Measurements from ENCODE around the gene SZRD1. TPM values are rescaled to one million over a fixed set of nuclear protein-coding genes. Genes with fewer than 3 reads are reported as not detected.

Gene SZRD1, protein sequence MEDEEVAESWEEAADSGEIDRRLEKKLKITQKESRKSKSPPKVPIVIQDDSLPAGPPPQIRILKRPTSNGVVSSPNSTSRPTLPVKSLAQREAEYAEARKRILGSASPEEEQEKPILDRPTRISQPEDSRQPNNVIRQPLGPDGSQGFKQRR
- 100 to 1,000 TPM; 119 to 140 TPM for total RNA-seq

DNA sequence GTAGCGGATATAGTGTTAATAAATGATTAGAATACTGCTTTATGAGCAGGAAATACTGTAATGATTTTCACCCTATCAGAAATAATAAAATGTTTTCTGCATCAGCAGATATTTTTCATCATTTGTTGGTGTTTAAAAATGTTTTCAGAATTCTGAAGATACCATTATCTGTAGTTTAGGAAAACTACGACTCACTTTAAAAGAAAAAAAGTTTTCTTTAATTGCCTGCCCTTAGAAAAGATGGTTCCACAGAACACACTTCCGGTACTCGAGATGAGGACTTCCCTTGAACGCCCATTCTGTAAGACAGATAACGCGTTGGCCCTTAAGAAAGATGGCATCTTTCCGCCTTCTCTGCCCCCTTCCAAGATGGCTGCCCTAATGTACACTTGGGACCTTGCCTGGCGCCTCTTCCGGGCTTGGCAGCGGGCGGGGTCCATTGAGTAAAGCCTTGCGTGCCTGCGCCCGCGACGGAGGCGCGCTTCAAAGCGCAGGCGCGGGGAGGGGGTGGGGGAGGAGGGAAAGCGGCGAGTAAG, at the start of gene SZRD1:
SZRD1 (plus strand) TSS at position 521 of the 536 bp plus-strand sequence. CDS start 16 bp downstream, outside the sequence.
- peak; percentile 98 for DNase-seq
- no peaks in the 10 kb centered on the region for H3K27me3 ChIP-seq
- no peaks in the 10 kb centered on the region for H3K9me3 ChIP-seq
- intact Hi-C loops (cut with DNase I): loop anchor here (10.0 kb wide), 1 partner anchor 162 kb away; no protein-coding TSS in a partner anchor
- peak within 1 kb of the TSS; percentile 91 for H3K27ac ChIP-seq
- peaks cover 8% of the 10 kb centered on the region for H3K4me1 ChIP-seq
- H3K4me3 ChIP-seq: peak within 1 kb of the TSS; percentile 70
- H3K9ac ChIP-seq (ENCODE audit: low read depth in 2 of 2, low read length in 2 of 2): peak within 1 kb of the TSS; percentile 93
- TF ChIP-seq, protein P1, sequence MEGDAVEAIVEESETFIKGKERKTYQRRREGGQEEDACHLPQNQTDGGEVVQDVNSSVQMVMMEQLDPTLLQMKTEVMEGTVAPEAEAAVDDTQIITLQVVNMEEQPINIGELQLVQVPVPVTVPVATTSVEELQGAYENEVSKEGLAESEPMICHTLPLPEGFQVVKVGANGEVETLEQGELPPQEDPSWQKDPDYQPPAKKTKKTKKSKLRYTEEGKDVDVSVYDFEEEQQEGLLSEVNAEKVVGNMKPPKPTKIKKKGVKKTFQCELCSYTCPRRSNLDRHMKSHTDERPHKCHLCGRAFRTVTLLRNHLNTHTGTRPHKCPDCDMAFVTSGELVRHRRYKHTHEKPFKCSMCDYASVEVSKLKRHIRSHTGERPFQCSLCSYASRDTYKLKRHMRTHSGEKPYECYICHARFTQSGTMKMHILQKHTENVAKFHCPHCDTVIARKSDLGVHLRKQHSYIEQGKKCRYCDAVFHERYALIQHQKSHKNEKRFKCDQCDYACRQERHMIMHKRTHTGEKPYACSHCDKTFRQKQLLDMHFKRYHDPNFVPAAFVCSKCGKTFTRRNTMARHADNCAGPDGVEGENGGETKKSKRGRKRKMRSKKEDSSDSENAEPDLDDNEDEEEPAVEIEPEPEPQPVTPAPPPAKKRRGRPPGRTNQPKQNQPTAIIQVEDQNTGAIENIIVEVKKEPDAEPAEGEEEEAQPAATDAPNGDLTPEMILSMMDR (IDR thresholded peaks at IDR 0.05): no peak
- no peaks in the 10 kb centered on the region for H3K36me3 ChIP-seq

DNA sequence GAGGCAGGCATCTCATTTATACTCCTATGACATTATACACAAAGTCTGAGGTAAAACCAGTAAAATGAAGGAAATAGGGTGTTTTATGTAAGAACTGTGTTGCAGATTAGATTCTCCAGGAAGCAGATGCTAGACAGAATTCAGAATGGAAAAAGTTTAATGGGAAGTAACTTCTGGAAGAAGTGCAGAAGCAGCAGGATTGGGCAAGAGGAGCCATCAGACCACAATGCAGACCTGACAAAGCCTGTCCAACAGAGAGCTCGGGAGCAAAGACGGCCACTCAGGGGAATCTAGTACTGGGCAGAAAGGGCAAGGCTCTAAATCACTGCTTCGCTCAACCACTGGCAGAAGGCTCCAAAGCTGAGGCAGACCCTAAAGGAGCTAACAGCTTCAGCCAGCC, 48.5 kb upstream of the SZRD1 start:
- Histone ChIP-seq H3K4me3 (no peak overlapping the region), H3K9me3 (no peaks in the 10 kb centered on the region), H3K9ac (ENCODE audit: low read depth in 2 of 2, low read length in 2 of 2) (no peak overlapping the region), H3K27me3 (no peaks in the 10 kb centered on the region), H3K36me3 (no peaks in the 10 kb centered on the region), H3K27ac (no peak overlapping the region), H3K4me1 (no peaks in the 10 kb centered on the region)
- DNase-seq: no peak
- TF ChIP-seq, protein P1 (IDR thresholded peaks at IDR 0.05): no peak
- intact Hi-C loops (cut with DNase I): no loop called here

DNA sequence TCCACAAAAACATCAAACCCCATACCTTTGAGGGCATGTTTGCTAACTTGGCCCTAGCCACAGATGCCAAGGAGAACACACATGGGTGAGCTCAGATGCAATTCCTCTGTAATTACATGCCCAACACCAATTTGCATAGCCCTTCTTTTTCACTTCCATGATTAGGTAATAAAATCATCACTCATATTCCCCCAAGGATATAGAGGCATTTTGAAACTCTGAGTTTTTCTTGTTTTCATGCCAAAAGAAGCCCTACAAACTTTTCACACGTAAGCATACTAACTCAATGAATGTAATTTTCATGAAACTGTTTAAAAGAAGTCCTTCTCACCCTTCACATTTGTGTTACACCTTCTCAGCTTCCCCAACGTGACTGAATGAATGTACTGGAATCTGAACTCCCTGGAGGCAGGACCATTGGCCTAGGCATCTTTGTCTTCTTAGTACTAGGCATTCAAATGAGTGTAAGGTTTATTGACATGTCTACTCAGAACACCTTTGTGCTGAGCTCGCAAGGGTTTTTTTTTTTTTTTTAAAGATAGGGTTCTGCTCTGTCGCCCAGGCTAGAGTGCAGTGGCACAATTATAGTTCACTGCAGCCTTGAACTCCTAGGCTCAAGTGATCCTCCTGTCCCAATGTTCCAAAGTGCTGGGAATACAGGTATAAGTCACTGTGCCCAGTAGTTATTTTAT, 45.7 kb upstream of the SZRD1 start:
- no peaks in the 10 kb centered on the region for H3K4me1 ChIP-seq
- intact Hi-C loops (cut with DNase I): no loop called here

DNA sequence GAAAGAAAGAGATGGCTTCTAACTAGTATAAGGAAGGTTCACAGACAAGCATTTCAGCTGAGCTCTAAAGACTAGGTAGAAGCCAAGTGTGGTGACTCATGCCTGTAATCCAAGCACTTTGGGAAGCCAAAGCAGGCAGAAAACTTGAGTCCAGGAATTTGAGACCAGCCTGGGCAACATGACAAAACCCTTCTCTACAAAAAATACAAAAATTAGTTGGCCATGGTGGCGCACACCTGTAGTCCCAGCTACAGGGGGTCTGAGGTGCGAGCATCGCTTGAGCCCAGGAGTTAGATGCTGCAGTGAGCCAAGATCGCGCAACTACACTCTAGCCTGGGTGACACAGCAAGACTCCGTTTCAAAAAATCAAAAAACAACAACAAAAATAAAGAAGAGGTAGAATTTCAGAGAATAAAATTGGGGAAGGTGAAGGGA, 42.6 kb upstream of the SZRD1 start:
- DNase-seq: no peak

More for the DNA sequence above, 45.7 kb upstream of the SZRD1 start:
- no peak overlapping the region for H3K4me3 ChIP-seq
- no peaks in the 10 kb centered on the region for H3K36me3 ChIP-seq
- H3K27ac ChIP-seq: no peak overlapping the region
- H3K9ac ChIP-seq (ENCODE audit: low read depth in 2 of 2, low read length in 2 of 2): no peak overlapping the region
- TF ChIP-seq, protein P1 (IDR thresholded peaks at IDR 0.05): no peak
- no peaks in the 10 kb centered on the region for H3K27me3 ChIP-seq
- H3K9me3 ChIP-seq: no peaks in the 10 kb centered on the region
- no peak for DNase-seq

DNA sequence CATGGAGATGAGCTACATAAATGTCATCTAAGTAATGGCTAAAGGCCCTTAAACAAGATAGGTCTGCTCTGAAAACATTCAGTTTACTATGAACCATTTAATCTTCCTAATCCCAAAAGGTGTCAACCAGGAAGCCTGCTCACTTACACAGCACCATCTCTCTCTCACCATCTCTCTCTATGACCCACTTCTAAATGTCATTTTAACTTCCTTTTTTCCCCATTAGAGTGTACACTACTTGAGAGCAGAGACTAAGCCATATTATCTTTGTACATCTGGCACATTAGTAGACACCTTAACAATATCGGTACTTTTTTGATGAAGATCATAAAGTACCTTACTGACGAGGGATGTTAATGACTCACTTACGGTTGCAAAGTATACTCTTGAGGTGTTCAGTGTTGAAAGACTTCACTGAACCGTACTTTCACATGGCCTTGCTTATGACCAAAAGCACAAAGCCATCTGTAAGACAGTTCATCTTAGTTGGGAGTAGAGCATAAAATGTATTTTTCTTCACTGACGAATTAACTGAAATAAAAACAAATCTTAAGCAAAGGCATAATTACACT, 40.1 kb upstream of the SZRD1 start:
- H3K4me1 ChIP-seq: no peaks in the 10 kb centered on the region
- intact Hi-C loops (cut with DNase I): no loop called here
- no peak overlapping the region for H3K4me3 ChIP-seq
- no peaks in the 10 kb centered on the region for H3K36me3 ChIP-seq
- H3K9me3 ChIP-seq: no peaks in the 10 kb centered on the region
- TF ChIP-seq, protein P1 (IDR thresholded peaks at IDR 0.05): no peak
- no peaks in the 10 kb centered on the region for H3K27me3 ChIP-seq
- no peak overlapping the region for H3K27ac ChIP-seq
- no peak for DNase-seq
- H3K9ac ChIP-seq (ENCODE audit: low read depth in 2 of 2, low read length in 2 of 2): no peak overlapping the region

More for the DNA sequence above, 42.6 kb upstream of the SZRD1 start:
- H3K4me3 ChIP-seq: no peak overlapping the region
- intact Hi-C loops (cut with DNase I): no loop called here
- H3K36me3 ChIP-seq: no peaks in the 10 kb centered on the region
- no peak overlapping the region for H3K9ac ChIP-seq (ENCODE audit: low read depth in 2 of 2, low read length in 2 of 2)
- H3K27me3 ChIP-seq: no peaks in the 10 kb centered on the region
- no peaks in the 10 kb centered on the region for H3K9me3 ChIP-seq
- H3K27ac ChIP-seq: no peak overlapping the region
- no peaks in the 10 kb centered on the region for H3K4me1 ChIP-seq
- TF ChIP-seq, protein P1 (IDR thresholded peaks at IDR 0.05): no peak
